Vagina (tissue), 2 donors: ENCODE results near the gene STKLD1.

ENCODE experiments used
- CTCF ChIP-seq, 3 experiments: fragments of 450-650 bp in 2 of 3; fragments of 200-600 bp in 1 of 3; sonication (generic) in 1 of 3; IDR thresholded peaks; one replicate each; pipeline ENCODE4 v1.5.1; 2017 to 2019; ENCODE audit warnings: antibody characterized with exemption in 3 of 3, mild to moderate bottlenecking in 2 of 3, moderate library complexity in 2 of 3
- POLR2A ChIP-seq, 2 donors: fragments of 450-650 bp; IDR thresholded peaks; one replicate each; pipeline ENCODE4 v1.6.1; 2017; ENCODE audit warnings: antibody characterized with exemption in 2 of 2, mild to moderate bottlenecking in 2 of 2, moderate library complexity in 2 of 2

GRCh38 chr9:133408042-133408441, 31.9 kb downstream of the STKLD1 start:
- no peak for TF ChIP-seq CTCF (IDR thresholded peaks at IDR 0.05)
- no peak for TF ChIP-seq POLR2A (IDR thresholded peaks at IDR 0.05)
